Stimulated activated CD8-positive, alpha-beta memory T cell treated with anti-CD3 and anti-CD28 coated beads, Interleukin-2, amount 100 ng/mL, for 48 hours (primary cell): ENCODE data around the gene PJVK.

Experiments used
- DNase-seq, 2 donors: peaks; one replicate each; pipeline ENCODE4 v3.0.0-alpha.2; 2020; ENCODE audit warnings: low read depth in 2 of 2

The PJVK gene

GRCh38 chr2:178480227-178481181, 29.3 kb downstream of the PJVK start, which contains the start of gene PLEKHA3:
Gene PLEKHA3, plus strand, starts transcription at chr2:178480457. Its CDS starts 413 bp downstream, at chr2:178480870.
- DNase-seq: peak; percentile 73 to 75

- no peak for DNase-seq
Observed at GRCh38 chr2:178482437-178482836, 31.3 kb downstream of the PJVK start.

GRCh38 chr2:178484245-178485041, 33.3 kb downstream of the PJVK start:
- no peak for DNase-seq

GRCh38 chr2:178485356-178485755, 34.2 kb downstream of the PJVK start:
- no peak for DNase-seq

- DNase-seq: no peak
Observed at GRCh38 chr2:178491612-178492011, 40.4 kb downstream of the PJVK start.

GRCh38 chr2:178496049-178496448, 44.9 kb downstream of the PJVK start:
- DNase-seq: no peak

GRCh38 chr2:178498137-178498536, 47.0 kb downstream of the PJVK start:
- DNase-seq: no peak

GRCh38 chr2:178499640-178500039, 48.5 kb downstream of the PJVK start:
- no peak for DNase-seq

- no peak for DNase-seq
Observed at GRCh38 chr2:178502751-178503150, 51.6 kb downstream of the PJVK start.

- DNase-seq: no peak
Observed at GRCh38 chr2:178506101-178506500, 54.9 kb downstream of the PJVK start.

GRCh38 chr2:178506524-178506923, 55.3 kb downstream of the PJVK start:
- no peak for DNase-seq

- DNase-seq: no peak
Observed at GRCh38 chr2:178506949-178507348, 55.8 kb downstream of the PJVK start.

GRCh38 chr2:178508646-178509045, 57.5 kb downstream of the PJVK start:
- DNase-seq: no peak

- no peak for DNase-seq
Observed at GRCh38 chr2:178510384-178510783, 59.2 kb downstream of the PJVK start.
